Middle frontal gyrus (tissue), 1 donor: Measurements from ENCODE around the gene CLPTM1L.
"Not testable (repeated sequence)": the region's sequence is repeated elsewhere in the genome, so short reads cannot be mapped to it uniquely, and the experiment has no call there.

Source experiments
- DNase-seq: peaks from one replicate; pipeline ENCODE4 v3.0.0-alpha.2; 2015; ENCODE audit warnings: low spot score; ENCODE audit errors: extremely low spot score

CLPTM1L gene

DNA sequence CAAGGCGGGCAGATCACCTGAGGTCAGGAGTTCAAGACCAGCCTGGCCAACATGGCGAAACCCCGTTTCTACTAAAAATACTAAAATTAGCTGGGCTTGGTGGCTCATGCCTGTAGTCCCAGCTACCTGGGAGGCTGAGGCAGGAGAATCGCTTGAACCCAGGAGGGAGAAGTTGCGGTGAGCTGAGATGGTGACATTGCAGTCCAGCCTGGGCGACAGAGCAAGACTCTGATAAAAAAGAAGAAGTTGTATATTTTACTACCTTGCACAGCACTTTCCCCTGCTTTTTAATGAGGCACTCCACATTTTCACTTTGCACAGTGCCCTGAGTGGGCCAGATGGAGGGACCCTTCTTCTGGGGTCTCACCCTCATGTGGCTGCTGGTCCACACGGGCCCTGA lies 15.5 kb upstream of the CLPTM1L start:
- DNase-seq: not testable (repeated sequence)

DNA sequence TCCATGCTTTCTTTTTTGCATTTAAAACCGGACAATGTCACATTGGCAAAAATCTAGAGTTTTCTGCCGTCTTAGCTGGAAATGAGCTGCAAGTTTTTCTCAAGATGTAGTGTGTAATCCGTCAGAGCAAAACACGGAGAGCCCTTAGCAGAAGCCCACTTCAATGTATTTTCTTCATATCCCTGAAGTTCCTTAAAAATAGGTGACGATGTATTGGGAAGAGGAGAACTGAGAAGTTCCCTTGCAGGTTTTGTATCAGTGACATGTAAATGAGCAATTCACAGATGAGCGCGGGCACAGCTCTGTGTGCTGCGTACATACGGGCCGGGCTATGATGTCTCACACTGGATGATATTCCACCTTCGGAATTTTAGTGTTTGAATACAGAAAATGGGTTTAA lies 14.8 kb upstream of the CLPTM1L start:
- no peak for DNase-seq

DNA sequence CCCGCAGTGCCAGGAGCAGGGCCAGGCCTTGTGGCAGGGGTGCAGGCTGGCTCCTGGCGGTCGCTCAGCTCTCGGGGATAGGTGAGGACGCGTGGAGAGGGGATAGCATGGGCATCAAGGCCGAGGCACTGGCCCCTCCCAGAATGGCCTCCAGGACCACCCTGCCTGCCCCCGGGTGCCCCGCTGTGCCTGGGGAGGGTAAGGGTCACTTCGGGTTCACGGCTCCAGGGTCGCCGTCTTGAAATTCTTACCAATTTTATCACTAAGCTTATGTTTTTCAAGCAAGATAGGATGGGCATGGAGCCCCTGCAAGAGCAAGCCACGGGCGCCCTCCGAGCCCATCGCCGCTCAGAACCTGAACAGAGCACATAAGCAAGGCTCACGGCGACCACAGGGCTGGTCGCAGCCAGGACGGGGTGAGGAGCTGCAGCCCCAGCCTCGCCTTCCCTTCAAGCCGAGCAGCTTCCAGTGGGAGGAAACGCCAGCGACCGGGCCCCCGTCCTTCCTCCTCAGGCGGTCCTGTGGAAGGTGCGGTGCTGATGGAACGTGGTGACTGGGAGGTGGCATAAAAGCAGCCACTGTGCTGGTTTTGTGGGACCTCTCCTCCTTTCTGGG lies 14.2 kb upstream of the CLPTM1L start:
- DNase-seq: no peak

DNA sequence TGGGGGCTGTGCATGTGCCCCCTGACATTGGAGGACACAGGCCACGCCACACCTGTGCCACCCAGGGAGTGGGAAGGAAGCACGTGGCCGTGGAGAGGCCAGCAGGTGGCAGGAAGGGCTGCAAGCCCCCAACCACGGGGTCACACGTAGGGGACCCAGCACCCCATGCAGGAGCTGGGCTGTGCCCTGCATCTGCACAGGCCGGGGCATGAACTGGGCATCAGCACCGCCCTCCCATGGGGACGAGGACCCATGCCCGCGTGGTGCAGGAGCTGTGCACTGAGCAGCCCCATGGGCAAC lies 13.8 kb upstream of the CLPTM1L start:
- DNase-seq: no peak

DNA sequence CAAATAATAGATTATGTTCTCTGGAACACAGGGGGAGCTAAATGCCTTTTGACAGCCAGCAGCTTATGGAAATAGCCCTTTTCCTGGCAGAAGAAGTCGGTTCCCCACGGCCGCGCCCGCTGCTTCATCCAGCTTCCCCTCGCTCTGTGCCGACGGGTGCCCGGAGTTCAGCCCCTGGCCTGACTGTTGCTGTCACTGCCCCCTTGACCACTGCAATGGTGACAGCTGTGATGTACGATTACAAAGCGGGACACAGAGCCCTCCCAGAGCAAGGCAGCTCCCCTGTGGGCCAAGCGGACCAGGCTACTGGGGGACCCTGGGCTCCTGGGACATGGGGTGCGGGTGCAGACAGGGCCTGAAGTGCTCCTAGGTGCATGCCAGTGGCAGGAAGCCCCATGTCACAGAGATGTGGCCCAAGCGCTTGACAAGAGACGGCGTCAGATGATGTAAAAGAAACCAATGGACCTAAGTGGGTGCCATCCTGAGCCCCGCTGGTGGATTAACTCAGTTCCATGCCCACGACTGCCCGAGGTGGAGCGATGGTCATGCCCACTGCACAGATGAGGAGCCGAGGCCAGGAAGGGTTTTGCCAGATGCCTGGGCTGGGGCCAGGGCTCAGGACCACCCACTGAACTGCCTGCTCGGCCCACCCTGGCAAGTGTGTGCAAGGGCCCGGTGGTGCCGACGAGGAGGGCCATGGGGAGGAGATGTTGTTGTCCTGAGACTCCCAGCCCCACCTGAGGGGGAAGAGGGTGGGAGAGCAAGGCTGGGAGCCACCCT lies 13.2 kb upstream of the CLPTM1L start:
- DNase-seq: no peak

DNA sequence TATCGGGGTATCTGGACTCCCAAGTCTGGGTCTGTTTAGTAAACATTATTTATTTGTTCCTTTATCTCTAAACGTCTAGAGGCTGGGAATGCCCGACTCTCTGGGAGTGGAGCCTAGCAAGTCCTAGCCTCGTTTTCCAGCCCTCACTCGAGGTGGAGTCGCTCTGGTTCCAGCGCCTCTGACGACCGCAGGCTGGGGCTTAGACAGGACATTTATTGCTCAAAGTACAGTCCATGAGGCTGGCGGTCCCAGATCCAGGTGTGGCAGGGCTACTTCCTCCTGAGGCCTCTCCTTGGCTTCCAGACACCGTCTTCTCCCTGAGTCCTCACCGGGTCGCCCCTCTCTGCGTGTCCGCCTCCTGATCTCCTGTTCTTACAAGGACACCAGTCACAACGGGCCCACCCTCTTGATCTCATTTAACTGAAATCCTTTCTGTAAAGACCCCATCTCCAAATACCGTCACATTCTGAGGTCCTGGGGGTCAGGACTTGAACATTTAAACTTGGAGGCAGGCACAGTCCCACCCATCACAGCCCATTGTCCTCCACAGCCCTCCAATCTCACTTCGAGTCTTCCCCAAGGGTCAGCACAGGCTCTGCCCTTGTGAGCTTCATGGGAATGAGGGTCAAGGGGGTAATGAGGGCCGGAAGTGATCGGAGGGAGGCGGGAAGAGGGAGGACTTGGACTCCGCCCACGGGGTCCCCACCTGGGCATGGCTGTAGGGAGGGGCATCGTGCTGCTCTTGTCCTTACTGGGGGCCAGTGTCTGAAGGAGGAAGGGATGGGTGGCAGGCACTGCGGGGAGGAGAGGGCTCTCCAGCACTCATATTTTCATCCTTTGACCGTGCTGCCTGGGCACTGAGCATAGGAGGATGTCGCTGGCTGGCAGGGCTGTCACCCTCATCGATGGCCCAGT lies 12.2 kb upstream of the CLPTM1L start:
- no peak for DNase-seq

DNA sequence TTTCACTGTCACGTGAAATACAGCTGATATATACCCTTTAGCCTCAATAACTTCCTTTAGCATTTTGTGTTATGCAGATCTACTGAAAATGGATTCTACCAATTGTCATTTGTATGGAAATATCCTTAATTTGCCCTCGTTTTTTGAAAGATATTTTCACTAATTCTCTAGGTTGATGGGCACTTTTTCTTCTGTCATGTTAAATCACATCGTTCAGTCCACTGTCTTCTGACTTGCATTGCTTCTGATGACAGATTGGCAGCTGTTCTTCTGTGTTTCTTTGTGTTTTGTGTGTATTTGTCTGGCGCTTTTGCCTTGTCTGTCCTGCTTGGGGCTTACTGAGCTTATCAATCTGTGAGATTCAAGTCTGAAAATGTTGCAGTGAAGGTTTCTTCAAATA lies 9.7 kb upstream of the CLPTM1L start:
- no peak for DNase-seq

DNA sequence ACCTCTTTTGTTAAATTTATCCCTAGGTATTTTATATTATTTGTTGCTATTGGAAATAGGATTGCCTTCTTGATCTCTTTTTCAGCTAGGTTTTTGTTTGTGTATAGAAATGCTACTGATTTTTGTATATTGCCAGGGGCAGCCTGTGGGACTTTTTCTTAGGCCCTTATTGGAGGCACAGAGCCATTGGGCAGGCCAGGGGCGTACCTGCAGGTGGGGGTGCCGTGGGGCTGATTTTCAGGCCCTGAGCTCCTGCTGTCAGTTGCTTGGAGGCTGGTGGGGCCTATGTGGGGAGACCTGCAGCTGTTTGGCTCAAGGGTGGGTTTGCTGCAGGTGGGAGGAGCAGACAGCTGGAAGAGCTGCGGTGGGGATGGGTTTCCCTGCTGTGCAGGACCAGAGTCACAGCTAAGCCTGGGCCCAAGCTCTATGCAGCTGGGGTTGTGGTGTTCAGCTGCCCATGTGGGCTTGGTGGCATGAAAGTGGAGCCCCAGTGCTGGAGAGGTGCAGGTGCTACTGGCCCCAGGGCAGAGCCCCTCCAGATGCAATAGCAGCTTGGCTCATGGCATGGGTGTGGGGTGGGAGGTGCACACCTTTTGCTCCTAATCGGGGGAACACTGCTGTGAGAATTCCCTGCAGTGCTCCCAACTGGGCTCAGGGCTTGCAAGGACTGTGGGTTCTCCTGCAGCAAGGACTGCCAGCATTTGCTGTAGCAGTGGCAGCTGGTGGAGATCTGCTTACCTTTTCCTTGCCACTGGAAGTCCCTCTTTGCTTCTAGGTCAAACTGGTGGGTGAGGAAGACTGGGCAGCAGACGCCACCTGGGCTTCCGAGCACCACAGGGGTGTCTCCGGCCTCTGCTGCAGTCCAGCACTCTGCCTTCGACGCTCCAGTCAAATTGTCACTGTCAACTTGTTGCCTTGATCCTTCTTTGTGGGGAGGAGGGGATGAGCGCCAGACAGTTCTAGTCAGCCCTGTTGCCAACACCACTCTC lies 7.6 kb upstream of the CLPTM1L start:
- no peak for DNase-seq

DNA sequence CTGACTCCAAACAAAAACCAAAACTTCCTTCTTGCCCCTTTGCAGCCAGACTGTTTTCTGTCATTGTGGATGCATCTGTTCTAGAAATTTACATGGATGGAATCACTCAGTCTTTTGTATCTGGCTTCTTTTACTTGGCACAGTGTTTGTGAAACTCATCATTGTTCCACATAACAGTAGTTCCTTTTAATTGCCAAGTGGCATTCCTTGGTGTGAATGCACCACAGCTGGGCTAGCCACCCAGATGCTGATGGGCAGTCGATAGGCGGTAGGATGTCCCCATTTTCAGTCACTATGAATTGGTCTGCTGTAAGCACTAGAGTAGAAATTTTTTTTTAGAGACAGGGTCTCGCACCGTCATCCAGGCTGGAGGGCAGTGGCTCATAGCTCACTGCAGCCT lies 6.3 kb upstream of the CLPTM1L start:
- no peak for DNase-seq

DNA sequence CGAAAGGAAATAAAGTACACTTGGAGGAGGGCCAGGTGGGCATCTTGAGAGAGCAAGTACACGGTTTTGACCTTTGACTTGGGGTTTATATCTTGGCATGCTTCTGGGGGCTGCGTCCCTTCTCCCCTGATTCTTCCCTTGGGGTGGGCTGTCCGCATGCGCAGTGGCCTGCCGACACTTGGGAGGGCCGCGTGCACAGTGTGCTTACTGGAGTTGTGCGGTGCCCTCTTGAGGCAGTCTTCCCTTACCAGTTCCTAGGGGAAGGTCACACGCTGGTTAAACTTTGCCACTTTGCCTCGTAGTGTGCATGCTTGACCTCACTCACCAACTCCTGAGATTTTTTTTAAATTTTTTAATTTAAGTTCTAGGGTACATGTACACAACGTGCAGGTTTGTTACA lies 4.3 kb upstream of the CLPTM1L start:
- DNase-seq: no peak

DNA sequence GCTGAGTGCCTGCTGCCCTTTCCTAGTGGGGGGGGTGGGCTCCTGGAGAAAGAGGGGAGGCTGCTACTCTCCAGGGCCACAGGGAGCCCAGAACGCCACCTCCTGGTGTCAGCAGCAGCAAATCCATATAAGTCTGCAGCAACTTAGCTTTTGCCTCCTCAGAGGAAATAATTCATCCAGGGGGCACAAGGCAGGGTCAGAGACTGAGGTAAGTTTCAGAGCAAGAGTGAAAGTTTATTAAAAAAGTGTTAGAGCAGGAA lies 4.0 kb upstream of the CLPTM1L start:
- DNase-seq: no peak

DNA sequence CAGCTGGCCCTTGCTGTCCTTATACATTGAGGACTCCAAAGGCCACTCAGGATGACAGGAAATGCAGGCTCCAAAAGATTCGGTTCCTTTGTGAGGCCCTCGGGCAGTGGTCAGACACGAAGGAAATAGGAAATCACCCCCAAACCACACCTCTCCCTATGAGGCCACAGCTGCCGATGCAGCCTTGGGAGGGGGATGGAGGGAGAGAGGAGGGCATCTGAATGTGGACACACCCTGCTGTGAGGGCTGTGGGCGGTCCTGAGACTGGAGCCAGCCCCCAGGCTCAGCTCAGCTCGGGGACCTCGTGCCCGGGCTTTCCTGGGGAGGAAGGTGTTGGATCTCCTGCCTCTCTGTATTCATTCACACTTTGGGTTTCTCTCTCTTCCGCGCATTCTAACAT lies 2.7 kb upstream of the CLPTM1L start:
- DNase-seq: no peak

DNA sequence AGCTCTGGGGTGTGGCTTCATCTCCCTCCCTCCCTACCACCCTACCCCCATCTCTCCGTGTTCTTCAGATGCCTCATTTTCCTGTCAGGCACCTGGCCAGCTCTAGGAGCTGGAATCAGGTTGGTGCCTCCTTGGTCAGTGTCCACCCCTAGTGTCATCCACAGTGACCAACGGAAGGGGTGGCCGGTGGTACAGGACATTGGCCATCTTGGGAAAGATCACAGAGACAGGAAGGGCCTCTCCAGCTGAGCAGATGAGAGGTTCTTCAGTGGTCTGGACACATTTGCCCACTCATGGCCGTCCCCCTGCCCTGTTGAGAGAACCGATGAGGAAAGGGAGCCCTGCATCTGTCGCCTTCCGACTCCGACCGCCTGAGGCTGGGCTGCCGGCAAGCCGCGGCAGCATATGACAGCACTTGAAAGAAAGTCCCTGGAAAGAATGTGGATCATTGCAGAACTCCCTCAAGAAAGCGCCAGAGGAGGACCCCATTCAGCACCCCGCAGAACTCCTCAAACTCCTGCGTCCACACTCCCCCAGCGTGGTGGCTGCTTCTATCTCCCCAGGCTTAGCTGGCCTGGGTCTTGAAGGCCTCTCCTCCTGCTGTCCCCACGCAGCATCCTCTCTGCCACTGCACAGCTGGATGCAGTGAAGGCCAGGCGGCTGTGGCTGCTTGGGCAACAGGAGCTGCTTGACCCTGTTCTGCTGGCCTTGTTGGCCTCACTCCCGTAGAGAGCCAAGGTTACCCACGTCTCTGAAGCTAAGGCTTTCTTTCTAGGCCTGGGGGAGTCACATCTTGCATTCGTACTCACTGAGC lies 1.9 kb upstream of the CLPTM1L start:
- no peak for DNase-seq

DNA sequence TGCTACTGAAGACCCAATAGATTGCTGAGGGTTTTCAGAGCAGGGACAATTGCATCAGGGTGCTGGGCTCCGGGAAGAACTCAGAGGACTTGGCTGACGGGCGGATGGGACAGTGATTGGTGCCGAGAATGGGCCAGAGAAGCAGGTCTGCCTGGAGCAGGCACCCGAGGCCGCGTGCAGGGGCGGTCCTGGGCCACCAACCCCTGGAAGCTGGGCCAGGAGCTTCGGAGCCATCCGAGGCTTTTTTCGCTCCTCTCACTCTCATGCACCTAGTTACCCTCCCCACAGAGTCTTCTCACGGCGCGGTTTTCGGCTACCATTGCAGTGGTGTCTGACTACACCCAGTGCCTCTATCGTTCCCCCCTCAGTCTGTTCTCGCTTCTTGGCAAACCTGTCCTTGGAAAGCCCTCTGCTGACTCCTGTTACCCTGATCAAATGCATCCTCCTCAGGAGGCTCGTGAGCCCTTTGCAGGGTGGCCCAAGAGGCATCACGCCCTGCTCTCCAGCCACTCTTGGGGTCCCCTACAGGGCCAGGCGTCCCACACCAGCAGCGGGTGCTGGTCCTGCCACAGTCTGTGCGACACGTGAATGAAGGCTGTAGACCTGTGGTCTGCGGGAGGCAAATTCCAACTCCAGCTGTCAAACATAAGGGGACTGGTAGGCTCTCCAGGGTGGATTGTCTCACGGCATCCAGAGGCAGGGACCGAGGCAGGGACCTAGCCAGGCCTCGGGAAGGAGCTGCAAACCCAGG lies 1.2 kb upstream of the CLPTM1L start:
- no peak for DNase-seq

DNA sequence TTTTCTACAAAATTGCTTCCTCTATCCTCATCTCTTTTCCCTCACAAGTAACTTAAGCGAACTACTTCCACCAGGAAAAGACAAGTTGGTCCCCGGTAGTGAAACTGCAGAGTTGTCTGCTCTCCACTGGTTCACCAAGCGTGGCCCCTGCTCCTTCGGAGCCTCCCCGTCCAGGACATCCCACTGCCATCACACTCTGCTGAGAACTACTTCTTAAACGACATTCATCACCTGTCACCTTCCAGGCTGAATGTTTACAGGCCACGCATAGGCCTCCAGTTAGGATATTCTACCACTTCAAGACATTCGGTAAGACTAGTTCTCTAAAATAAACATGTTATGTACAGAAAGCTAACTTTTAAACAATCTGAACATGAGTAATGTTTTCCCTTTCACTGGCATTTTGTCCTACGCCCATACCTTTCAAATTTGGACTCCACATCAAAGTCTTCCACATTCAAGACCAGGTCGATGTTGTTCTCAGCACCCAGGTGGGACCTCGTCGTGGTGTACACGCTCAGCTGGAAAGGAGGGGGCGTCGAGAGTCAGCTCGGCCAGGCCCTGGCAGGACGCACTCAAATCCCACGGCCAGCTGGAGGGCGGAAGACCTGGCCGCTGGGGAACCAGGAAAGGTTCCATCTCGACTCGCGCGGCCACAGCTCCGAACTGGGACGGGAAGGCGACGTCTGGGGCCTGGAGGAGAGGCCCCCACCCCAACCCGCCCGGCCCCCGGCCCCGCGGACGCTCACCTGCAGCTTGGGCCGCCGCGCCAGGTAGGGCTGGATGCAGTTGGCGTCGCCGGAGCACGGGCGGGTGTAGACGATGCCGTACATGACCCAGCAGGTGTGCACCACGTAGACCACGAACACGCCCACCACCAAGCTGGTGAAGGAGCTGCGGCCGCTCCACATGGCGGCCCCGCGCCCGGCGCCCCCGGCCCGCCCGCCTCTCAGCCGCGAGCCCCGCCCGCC lies 683 bp downstream of the CLPTM1L start:
- DNase-seq: no peak

DNA sequence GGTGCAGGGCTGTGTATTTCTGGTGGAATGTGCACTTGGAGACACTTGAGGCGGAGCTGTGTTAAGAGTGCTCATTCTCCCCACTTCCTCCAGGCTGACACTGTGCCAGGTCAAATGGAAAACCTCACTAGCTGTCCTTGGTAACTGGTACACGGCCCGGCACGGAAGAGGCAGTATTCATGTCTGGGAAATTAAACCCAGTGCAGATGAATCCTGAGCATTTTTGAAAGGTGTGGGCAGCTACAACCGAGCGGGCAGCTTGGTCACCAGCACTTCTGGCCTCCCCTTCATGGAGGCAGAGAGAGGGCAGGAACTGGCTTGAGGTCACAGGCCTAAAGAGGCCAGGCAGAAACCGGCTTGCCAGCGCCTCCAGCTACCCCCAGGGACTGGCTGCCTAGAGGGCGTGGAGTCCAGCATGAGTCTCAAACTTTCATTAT lies 1.6 kb downstream of the CLPTM1L start:
- no peak for DNase-seq

DNA sequence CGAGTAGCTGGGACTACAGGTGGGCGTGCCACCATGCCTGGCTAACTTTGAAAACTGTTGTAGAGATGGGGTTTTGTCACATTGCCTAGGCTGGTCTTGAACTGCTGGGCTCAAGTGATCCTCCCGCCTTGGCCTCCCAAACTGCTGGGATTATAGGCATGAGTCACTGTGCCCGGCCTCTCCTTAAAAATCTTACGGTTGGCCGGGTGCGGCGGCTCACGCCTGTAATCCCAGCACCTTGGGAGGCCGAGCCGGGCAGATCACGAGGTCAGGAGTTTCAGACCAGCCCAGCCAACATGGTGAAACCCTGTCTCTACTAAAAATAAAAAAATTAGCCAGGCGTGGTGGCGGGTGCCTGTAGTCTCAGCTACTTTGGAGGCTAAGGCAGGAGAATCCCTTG lies 2.2 kb downstream of the CLPTM1L start:
- DNase-seq: not testable (repeated sequence)

DNA sequence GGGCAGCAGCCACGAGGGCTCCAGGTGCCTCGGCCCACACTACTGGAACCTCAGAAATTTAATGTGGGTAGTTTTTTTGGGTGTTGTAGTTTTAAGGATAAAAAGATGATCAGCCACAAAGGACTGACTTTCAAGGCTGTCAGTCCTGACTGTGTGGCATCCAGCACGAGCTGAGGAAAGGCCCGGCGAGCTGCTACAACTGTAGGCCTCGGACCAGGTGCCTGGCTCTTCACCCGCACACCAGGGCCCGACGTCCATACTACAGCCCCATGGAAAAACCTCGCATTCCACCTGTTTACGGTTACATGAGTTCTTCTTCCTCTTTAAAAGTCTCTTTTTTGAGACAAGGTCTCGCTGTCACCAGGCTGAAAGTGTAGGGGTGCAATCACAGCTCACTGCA lies 2.6 kb downstream of the CLPTM1L start:
- no peak for DNase-seq

DNA sequence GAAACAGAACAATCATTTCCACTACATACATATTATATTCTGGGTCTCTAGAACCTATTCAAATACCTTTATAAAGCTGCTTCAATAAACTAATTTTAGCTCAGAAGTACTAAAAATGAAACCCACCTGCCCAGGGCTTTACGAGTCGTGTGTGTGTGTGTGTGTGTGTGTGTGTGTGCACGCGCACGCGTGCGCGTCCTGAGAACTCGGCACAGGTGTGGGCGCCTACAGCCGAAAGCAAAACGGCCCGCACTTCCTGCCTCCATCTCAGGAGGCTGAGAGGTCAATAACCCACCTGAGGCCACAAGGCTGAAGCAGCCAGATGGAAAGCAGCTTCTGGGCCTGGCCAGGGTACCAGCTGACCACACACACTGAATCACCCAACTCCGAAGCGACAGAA lies 3.0 kb downstream of the CLPTM1L start:
- DNase-seq: no peak
